Measurements from ENCODE around the gene TBL1XR1. TPM values are rescaled to one million over a fixed set of nuclear protein-coding genes. Genes with fewer than 3 reads are reported as not detected.

The TBL1XR1 gene
- total RNA-seq, 1 experiment from 2014 or later = 175 TPM

- Mint-ChIP-seq H3K36me3 (ENCODE audit: insufficient read depth in 1 of 3, low read depth in 3 of 3) (peaks cover 1 to 18% (median 6%) of the 10 kb centered on the region in 3 experiments), H3K4me1 (peaks cover 20 to 21% of the 10 kb centered on the region in 2 experiments), H3K27ac (no peak overlapping the region), H3K27me3 (ENCODE audit: low read depth) (no peaks in the 10 kb centered on the region), H3K4me3 (no peak overlapping the region), H3K9me3 (peaks cover 15 to 17% of the 10 kb centered on the region in 2 experiments)
- Histone ChIP-seq H3K79me1 (ENCODE audit: insufficient read depth, low read depth, low read length, poor library complexity, severe bottlenecking) (no peaks in the 10 kb centered on the region), H3K4me2 (ENCODE audit: insufficient read depth, insufficient read length, low read length) (no peak overlapping the region), H3K27ac (ENCODE audit: insufficient read length, low read depth, low read length) (no peak overlapping the region), H3K23ac (ENCODE audit: insufficient read length, low read depth, low read length) (no peak overlapping the region), H3K23me2 (ENCODE audit: insufficient read length, low read depth, low read length, poor library complexity, severe bottlenecking) (no peaks in the 10 kb centered on the region), H3K27me3 (ENCODE audit: insufficient read depth, low read length) (no peaks in the 10 kb centered on the region), H2BK15ac (ENCODE audit: low read depth, low read length) (no peak overlapping the region), H4K5ac (ENCODE audit: insufficient read length, low read depth, low read length) (no peak overlapping the region), H3K4ac (ENCODE audit: low read depth, low read length) (no peak overlapping the region), H2AK5ac (ENCODE audit: insufficient read length, low read length) (no peak overlapping the region), H3K14ac (ENCODE audit: insufficient read depth, low read length) (no peak overlapping the region), H4K20me1 (ENCODE audit: control insufficient read depth, insufficient read depth, insufficient read length) (no peaks in the 10 kb centered on the region), H3T11ph (ENCODE audit: low read length) (no peak overlapping the region), H3K79me2 (ENCODE audit: insufficient read depth, low read length) (no peaks in the 10 kb centered on the region), H2BK20ac (ENCODE audit: low read depth, low read length, poor library complexity, severe bottlenecking) (no peak overlapping the region), H2AFZ (ENCODE audit: low read length) (no peak overlapping the region), H3K4me1 (ENCODE audit: insufficient read depth, low read length) (peaks cover 2% of the 10 kb centered on the region; the same call in 1 of the 2 replicates), H2BK120ac (ENCODE audit: low read depth, low read length, poor library complexity, severe bottlenecking) (no peak overlapping the region), H2BK12ac (ENCODE audit: insufficient read length, low read depth, low read length) (no peak overlapping the region), H3K56ac (ENCODE audit: insufficient read length, low read depth, low read length) (no peak overlapping the region), H3K9ac (ENCODE audit: extremely low read depth, insufficient read length, low read length) (no peak overlapping the region), H2BK5ac (ENCODE audit: insufficient read length, low read length) (no peak overlapping the region), H3K9me3 (ENCODE audit: control insufficient read depth, low read depth, low read length) (no peaks in the 10 kb centered on the region), H4K91ac (ENCODE audit: insufficient read length, low read depth, low read length) (no peak overlapping the region), H3K18ac (ENCODE audit: insufficient read length, low read depth, low read length) (no peak overlapping the region), H4K8ac (replicated peaks; ENCODE audit: insufficient read length, low read depth, low read length) (no peak overlapping the region)
- no peak for TF ChIP-seq CTCF (conservative IDR thresholded peaks at IDR 0.05)
- WGBS (ENCODE audit: extremely low coverage, insufficient read length, low lambda C conversion rate) = no CpG with 5 or more reads among the region's 2 CpGs
- no peak for DNase-seq
Measured at GRCh38 chr3:176995946-176996345, 201.3 kb downstream of the TBL1XR1 start.

Measured in H9 (cell line).